Retinal pigment epithelial cell (primary cell): Measurements from ENCODE around the gene DCXR.

Source experiments
- DNase-seq: peaks from one replicate; pipeline ENCODE4 v3.0.0-alpha.2; 2010; ENCODE audit warnings: low read depth
- H3K4me3 ChIP-seq: 2 replicates; pipeline ENCODE4 v1.5.1; 2011; ENCODE audit warnings: mild to moderate bottlenecking, low read length, control low read depth, moderate library complexity
- TF ChIP-seq, protein P1 (sequence below): conservative IDR thresholded peaks from 2 replicates; pipeline ENCODE4 v1.5.1; 2011; ENCODE audit warnings: low read depth, low read length, control low read depth, inconsistent platforms

Gene DCXR

DNA sequence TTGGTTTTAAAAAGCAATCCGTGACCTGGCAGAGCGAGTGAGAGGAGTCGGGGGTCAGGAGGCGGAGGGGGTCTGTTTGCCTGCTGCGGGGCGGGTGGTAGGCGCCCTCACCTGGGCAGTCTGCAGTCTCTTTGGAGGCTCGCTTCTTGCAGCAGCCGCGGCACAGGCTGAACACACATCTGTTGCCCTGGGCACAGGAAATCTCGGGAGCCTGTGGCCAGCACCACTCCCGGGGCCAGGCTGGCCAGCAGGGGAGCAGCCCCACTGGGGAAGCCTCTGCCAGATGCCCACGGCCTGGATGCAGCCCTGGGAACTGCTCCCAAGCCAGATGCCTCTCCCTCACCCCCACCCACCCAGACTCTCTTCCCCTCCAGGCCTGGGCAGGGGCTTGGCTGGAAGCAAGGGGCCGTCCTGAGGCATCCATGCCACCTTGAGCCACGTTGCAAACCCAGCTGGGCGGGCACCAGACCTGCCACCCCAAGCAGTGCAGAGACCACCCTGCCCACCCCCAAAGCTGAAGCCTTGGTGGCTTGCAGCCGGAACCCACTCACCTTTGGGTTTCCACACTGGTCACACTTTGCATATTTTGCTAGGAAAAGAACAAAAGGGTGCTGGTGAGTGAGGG lies 20.8 kb upstream of the DCXR start:
- TF ChIP-seq, protein P1, sequence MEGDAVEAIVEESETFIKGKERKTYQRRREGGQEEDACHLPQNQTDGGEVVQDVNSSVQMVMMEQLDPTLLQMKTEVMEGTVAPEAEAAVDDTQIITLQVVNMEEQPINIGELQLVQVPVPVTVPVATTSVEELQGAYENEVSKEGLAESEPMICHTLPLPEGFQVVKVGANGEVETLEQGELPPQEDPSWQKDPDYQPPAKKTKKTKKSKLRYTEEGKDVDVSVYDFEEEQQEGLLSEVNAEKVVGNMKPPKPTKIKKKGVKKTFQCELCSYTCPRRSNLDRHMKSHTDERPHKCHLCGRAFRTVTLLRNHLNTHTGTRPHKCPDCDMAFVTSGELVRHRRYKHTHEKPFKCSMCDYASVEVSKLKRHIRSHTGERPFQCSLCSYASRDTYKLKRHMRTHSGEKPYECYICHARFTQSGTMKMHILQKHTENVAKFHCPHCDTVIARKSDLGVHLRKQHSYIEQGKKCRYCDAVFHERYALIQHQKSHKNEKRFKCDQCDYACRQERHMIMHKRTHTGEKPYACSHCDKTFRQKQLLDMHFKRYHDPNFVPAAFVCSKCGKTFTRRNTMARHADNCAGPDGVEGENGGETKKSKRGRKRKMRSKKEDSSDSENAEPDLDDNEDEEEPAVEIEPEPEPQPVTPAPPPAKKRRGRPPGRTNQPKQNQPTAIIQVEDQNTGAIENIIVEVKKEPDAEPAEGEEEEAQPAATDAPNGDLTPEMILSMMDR: no peak
- no peak for DNase-seq
- H3K4me3 ChIP-seq: no peak overlapping the region

DNA sequence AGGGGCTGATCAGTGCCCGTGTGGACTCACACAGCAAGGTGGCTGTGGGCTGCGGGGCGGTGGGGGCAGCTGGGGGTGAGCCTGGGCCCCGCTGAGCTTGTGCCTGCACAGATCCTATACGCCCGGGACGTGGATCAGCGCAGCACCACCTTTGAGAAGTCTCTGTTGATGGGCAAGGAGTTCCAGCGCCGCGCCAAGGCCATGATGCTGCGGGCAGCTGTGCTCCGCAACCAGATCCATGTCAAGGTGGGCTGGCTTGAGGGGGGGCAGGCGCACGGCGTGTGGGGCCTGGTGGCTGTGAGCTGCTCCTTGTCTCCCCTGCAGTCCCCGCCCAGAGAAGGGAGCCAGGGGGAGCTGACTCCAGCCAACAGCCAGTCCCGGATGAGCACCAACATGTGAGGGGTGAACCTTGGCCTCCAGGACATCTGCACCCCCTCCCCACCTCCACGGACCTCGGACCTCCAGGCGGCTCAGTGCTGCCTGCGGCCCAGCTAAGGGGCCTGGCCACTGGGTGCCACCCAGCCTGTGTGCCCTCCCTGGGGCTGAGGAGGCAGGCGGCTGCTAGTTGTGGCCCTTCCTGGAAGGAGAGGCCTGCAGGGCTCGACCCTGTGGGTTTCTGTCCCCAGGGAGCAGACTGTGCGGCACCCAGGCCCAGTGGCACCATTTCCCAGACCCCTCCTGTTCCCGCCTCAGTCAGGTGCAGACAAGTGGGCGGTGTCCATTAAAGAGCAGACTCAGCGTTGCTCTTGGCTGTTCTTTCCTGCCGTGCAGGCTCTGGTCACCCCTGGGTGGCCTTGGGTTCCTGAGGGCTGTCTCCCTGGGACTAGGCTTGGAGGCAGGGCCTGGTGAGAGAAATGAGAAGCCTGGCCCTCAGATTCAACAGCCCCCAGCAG lies 19.5 kb upstream of the DCXR start:
- TF ChIP-seq, protein P1: no peak
- DNase-seq: no peak
- H3K4me3 ChIP-seq: no peak overlapping the region

DNA sequence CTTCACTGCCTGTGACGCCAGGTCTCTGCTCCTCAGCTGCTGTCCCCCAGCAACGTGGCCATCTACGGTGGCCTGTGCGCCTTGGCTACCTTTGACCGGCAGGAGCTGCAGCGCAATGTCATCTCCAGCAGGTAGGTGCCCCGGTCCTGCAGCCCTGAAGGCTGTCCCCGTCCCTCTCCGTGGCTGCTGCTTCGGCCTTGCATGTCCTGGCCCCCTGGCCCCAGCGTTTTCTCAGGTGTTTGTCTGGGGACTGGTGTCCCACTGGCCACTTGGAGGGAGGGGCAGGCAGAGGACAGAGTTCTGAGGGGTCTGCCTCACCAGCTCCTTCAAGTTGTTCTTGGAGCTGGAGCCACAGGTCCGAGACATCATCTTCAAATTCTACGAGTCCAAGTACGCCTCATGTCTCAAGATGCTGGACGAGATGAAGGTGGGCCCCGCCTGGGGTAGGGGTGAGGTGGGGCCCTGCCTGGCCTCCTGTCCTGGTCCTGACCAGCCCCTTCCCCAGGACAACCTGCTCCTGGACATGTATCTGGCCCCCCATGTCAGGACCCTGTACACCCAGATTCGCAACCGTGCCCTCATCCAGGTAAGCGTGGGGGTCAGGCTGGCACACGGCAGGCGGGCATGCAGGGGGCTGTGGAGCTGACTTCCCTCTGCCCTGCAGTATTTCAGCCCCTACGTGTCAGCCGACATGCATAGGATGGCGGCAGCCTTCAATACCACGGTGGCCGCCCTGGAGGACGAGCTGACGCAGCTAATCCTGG lies 18.6 kb upstream of the DCXR start:
- TF ChIP-seq, protein P1: no peak
- H3K4me3 ChIP-seq: no peak overlapping the region
- no peak for DNase-seq

DNA sequence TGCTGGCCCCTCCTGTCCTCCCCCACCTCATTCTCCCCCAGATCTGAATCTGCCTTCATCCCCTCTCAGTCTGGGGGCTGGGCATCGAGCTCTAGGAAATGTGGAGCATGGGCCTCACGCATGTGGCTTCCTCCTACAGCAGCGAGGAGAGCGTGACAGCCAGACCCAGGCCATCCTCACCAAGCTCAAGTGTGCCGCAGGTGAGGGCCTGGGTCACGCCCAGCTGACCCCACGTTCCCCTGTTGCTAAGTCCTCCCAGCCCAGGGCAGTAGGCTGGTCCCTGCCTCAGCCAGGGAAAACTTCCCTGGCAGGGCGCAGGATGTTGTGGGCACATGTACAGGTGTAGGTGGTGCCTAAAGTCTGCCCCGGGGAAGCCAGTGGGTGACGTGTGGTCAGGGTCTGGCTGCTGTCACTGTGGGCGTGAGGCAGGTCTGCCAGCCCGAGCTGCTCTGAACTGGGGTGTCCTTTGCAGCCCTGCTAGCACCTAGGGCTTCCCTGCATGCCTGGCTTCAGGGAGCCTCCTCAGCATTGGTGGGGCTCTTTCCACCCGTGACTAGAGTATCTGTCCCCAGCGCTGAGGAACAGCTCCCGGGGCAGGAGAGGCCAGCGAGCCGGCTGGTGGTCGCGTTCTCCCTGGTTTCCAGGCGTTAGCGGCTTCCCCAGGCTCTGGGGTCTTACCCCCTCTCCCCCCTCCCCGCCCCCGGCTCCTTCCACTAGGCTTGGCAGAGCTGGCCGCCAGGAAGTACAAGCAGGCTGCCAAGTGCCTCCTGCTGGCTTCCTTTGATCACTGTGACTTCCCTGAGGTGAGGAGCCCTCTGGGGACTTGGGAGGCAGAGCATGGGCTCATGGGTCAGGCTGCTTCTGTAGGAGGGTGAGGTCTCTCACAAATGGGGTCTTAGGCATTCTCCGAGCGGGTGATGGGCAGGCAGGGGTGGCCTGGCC lies 17.8 kb upstream of the DCXR start:
- no peak for DNase-seq
- TF ChIP-seq, protein P1: no peak
- H3K4me3 ChIP-seq: no peak overlapping the region

DNA sequence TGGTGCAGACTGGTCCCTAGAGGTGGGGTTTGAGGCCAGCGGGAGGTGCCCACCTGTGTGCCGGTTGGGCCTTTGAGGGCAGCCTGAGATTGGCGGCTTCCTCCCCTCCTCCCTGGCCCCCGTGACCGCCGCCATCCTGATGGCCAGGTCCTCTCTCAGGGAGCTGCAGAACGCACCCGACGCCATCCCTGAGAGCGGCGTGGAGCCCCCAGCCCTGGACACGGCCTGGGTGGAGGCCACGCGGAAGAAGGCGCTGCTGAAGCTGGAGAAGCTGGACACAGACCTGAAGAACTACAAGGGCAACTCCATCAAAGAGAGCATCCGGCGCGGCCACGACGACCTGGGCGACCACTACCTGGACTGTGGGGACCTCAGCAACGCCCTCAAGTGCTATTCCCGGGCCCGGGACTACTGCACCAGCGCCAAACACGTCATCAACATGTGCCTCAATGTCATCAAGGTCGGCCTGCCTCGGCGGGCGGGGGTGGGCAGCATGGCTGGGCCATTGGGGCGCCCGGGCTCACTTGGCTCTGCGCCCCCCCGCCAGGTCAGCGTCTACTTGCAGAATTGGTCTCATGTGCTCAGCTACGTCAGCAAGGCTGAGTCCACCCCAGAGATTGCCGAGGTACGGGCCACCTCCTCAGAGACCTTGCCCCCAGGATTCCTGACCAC lies 17.0 kb upstream of the DCXR start:
- no peak overlapping the region for H3K4me3 ChIP-seq
- TF ChIP-seq, protein P1: no peak

DNA sequence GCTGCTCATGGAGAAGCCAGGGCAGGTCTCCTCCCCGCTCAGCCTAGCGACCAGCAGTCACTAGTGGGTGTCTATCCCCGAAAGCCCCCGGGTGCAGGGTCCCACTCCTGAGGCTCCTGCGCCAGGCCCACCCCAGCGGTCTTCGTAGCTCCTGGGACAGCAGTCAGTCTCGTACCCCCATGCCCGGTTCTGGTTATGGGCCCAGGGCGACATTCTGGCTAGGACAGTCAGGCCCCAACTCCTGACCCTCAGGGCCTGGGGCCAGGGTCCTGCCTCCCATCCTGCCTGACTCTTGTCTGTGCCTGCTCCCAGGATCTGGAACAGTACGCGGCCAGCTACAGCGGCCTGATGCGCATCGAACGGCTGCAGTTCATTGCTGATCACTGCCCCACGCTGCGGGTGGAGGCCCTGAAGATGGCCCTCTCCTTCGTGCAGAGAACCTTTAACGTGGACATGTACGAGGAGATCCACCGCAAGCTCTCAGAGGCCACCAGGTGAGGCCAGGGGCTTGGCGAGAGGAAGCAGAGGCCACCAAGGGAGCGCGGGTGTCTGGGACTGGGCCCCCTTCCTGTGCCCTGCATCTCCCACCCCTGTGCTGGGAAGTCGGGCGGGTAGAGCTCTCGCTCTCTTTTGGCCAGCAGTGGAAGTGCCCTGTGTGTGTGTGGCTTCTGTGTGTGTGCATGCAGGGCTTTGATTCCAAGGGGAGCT lies 16.2 kb upstream of the DCXR start:
- no peak overlapping the region for H3K4me3 ChIP-seq

More for the DNA sequence above, 17.0 kb upstream of the DCXR start:
- DNase-seq: no peak

More for the DNA sequence above, 16.2 kb upstream of the DCXR start:
- no peak for DNase-seq
- TF ChIP-seq, protein P1: no peak
